Ishikawa (cell line): ENCODE data around the gene SLCO2A1.

ENCODE experiments used
- CEBPB ChIP-seq: IDR thresholded peaks from 2 replicates; pipeline ENCODE4 v1.6.1; 2012
- EGR1 ChIP-seq: IDR thresholded peaks from 2 replicates; pipeline ENCODE4 v1.6.1; 2012
- EP300 ChIP-seq: IDR thresholded peaks from 2 replicates; pipeline ENCODE4 v1.6.1; 2012; ENCODE audit warnings: borderline replicate concordance
- FOXM1 ChIP-seq: IDR thresholded peaks from 2 replicates; pipeline ENCODE4 v1.6.1; 2012; ENCODE audit warnings: low read depth, borderline replicate concordance
- NFIC ChIP-seq: IDR thresholded peaks from 2 replicates; pipeline ENCODE4 v1.6.1; 2012
- RAD21 ChIP-seq: IDR thresholded peaks from 2 replicates; pipeline ENCODE4 v1.6.1; 2012; ENCODE audit warnings: low read depth
- REST ChIP-seq: IDR thresholded peaks from 2 replicates; pipeline ENCODE4 v1.6.1; 2012; ENCODE audit warnings: low read depth, mild to moderate bottlenecking
- TAF1 ChIP-seq: IDR thresholded peaks from 2 replicates; pipeline ENCODE4 v1.6.1; 2012; ENCODE audit warnings: low read depth, mild to moderate bottlenecking
- TCF12 ChIP-seq: IDR thresholded peaks from 2 replicates; pipeline ENCODE4 v1.6.1; 2012; ENCODE audit warnings: low read depth
- TEAD4 ChIP-seq: IDR thresholded peaks from 2 replicates; pipeline ENCODE4 v1.6.1; 2012
- USF1 ChIP-seq: IDR thresholded peaks from 2 replicates; pipeline ENCODE4 v1.6.1; 2012
- YY1 ChIP-seq: IDR thresholded peaks from 2 replicates; pipeline ENCODE4 v1.6.1; 2012; ENCODE audit warnings: low read depth
- ZBTB7A ChIP-seq: IDR thresholded peaks from 2 replicates; pipeline ENCODE4 v1.6.1; 2012; ENCODE audit warnings: low read depth
- TF ChIP-seq, protein P1 (sequence below): IDR thresholded peaks from 2 replicates; pipeline ENCODE4 v1.6.1; 2012

DNA sequence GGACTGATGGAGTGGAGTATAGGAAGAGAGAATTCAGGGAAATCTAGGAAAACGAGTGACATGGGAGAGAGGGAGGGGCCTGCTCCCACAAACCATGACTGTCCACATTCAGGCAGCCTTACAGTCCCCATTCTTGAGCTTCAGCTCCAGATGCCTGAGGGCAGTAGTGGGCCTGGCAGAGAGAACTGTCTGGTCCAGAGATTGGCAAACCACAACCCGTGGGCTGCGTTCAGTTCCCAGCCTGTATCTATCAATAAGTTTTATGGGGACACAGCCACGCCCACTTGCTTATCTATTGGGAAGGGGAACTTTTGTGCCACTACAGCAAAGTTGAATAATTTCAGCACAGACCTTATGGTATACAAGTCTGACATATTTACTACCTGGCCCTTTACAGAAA lies 63.8 kb downstream of the SLCO2A1 start:
- TF ChIP-seq CEBPB, result no peak
- no peak for TF ChIP-seq TCF12
- no peak for TF ChIP-seq NFIC
- no peak for TF ChIP-seq RAD21
- no peak for TF ChIP-seq EP300
- TF ChIP-seq, protein P1, sequence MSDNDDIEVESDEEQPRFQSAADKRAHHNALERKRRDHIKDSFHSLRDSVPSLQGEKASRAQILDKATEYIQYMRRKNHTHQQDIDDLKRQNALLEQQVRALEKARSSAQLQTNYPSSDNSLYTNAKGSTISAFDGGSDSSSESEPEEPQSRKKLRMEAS, result no peak
- no peak for TF ChIP-seq EGR1
- no peak for TF ChIP-seq FOXM1
- TF ChIP-seq REST, result no peak
- TF ChIP-seq TEAD4, result no peak
- no peak for TF ChIP-seq TAF1
- TF ChIP-seq YY1, result no peak
- TF ChIP-seq ZBTB7A, result no peak
- no peak for TF ChIP-seq USF1
